Forelimb muscle (tissue), 1 donor: Measurements from ENCODE around the gene NR2F1. TPM values are rescaled to one million over a fixed set of nuclear protein-coding genes. Genes with fewer than 3 reads are reported as not detected.

Experiments
- DNase-seq: peaks from one replicate; pipeline ENCODE4 v3.0.0-alpha.2; 2013; ENCODE audit warnings: low read depth
- polyA plus RNA-seq: library from polyadenylated mRNA; unstranded; fragments of 120-200 nt; gene quantifications from one replicate; pipeline ENCODE4 v1.2.1, GENCODE V29; 2013; ENCODE audit not compliant: insufficient read length

The NR2F1 gene
- polyA plus RNA-seq, 1 donor: 5.3 TPM

DNA sequence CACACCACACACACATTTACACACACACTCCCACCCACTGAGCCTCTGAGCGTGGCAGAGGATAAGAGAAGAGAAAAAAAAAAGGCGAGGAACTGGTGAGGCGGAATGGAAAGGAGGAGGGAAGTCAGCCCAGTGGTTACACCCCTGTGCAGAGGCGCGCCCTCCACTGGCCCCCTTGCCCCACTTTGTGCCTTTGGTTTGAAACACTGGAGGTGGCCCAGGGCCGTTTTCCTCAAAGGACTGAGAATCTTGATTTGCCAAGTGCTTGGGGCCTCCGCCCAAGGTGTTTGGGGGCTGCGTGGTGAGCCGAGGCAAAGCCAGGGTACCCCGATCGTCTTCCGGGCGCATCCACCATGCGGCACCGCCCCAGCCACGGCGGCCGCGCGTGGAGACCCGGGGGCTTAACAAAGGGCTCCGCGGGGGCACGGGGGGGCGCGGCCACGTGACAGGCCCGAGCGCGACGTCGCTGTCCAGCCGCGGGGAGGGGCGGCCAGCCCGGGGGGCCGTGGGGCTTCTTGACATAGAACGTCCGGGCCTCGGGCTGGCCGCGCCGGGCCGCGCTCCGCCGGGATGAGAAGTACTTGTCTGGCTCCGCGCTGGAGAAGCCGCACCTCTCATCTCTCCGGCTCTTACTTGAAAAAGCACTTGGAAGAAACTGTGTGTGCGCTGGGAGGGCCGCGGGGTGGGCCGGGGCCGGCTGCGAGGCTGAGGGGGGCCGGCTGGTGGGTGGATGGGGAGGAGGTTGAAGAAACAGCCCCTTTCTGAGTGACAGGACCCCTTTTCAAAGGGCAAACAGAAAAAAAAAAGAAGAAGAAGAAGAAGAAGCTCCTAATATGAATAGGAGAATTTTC, 21.0 kb downstream of the NR2F1 start:
- no peak for DNase-seq

DNA sequence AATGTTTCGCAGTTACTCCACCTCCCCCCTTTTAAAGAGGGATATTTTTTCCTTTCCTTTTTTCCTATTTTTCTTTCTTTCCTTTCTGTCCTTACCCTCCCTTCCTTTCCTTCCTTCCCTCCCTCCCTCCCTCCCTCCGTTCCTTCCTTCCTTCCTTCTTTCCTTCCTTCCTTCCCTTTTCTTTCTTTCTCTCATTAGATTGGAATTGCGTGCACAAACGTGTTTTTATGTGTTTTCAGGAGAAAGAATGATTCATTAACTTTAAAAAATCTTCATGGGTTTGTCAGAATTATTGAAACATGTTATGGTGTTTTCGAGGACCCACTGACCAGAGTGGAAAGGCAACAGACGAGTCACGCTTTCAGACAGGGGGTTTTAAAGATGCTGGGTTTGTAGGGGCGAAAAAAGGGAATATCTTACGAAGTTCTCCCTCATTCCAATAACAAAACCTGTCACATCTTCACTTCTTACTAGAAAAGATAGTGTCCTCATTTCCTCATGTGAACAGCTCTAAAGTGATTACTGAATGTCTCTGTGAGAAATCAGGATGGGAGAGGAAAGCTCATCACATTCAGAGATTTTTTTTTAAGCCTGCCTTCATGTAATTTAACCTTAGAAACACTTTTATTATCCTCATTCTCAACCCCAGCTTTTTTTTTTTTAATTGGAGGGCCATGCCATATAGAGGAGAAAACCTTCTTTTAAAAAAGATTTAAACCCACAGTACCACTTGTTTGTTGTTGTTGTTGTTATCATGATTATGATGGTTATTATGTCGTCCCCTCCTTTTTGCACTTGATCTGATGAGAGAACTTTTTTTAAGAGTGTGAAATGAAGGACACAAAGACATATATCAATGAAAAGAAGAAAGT, 21.9 kb downstream of the NR2F1 start:
- DNase-seq: no peak

DNA sequence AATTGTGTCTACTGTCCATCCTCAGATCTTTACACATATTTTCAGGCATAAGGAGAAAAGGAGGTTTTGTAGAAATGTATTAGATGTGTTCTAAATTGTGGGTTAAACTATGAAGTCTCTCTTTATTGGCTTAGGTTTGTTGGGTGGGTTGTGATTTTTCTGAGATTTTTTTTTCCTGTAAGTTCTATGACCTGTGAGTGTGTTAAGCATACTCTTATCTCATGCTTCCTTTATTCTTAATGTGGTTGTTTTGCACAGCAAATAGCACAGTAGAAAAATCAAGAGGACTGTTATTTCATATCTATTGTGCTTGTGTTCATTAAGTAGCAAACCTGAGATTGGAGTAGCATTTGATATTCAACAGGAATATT, 23.3 kb downstream of the NR2F1 start:
- DNase-seq: no peak

DNA sequence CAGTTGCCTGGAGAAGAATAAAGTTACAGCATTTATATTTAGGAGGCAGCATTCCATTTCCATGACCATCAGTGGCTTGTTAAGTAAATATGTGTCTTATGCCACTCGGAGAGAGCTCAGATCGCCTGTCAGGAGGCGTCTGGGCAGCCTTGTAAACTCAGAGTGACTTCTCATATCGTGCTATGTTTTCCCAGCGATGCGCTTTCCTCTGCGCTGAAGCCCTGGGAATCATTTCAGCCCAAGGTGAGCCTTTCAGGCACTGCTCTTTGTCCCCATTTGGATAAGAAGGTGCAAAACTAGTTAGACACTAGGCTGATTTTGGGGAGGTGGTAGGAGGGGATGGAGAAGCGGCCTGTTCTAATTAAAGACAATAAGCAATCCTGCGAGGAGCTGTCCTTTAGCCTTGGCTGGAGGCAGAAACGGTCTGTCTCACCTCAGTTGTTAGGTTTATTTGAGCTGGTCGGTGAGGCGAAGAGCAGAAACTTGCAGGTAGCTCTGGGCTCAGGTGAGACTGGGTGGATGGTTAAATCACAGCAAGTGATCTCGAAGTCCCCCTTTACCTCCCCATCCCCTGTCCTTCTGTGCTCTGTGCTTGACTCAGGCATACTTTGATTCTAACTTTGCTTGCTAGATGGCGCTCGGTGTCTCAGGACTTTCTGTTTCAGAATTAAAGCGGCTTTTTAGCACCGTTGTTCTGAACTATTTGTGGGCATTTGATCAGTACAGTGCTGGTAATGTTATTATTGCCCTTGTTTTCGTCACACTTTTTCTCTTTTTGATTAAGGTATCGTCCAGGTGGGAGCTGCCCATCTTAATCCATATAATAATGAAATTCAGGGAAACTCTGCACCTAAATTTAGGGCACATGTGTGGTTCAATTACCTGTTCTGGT, 24.6 kb downstream of the NR2F1 start:
- no peak for DNase-seq

DNA sequence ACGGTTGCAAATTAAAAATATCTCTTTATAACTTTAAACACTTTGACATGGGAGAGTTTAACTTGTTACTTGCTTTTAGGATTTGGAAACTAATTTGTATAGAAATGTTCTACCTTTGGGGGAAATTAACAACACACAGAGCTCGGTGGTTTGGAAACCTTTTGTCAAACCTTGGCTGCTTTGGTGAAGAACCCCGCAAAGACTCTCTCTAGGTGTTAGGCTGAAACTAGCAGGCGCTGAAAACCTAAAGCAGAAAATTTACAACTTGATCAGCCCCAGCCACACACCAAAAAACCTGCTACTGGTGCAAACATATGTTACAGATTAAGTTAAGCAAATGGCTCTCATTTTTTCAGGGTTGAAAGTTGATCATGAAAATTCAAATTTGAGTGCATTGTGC, 25.8 kb downstream of the NR2F1 start:
- no peak for DNase-seq

DNA sequence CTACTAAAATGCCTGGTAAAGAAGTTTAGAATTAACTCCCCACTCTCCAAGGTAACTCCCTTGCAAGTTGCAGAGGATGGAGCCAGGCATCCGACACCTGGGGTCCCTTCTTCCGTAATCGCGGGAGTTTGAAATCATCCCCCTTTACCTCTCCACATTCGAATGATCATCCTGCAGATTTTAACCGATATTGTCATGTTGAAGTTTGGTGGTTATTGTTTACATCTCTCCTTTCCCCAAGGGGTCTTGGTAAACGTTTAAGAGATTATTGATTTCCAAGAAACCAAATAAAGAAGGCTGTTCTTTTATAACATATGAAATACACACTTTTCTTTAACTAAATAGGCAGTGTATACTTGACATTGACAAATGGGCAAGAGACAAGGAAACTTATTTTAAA, 26.7 kb downstream of the NR2F1 start:
- DNase-seq: no peak

DNA sequence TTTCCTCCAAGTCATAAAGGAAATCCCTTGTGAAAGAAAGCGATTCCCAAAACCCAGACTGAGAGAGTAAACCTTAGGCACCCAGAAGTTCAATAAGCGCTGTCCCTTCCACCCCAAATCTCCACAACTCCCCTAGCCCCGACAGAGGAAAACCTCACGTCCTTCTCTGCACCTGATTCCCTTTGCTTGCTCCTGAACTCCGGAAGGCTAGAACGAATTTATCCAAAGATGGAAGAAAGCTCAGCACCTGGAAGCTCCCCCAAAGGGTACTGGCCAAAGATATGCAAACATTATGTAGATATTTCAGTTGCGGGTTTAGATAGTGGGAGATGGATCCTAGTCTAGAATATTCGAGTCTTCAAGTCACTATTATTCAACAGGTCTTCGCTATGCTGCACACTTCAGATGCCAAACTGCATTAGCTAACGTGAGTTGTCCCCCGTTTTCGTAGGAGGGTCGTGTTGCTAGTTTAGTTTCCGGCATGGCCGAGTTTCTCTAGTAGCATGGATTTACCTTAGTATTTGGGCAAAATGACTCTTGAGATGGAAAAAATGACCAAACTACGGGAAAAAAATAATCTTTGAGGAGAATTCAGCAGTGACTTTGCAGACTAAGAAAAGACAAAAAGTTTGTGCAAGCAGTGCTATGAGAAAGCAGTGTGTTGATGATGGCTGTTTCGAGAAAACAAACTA, 27.7 kb downstream of the NR2F1 start:
- no peak for DNase-seq

DNA sequence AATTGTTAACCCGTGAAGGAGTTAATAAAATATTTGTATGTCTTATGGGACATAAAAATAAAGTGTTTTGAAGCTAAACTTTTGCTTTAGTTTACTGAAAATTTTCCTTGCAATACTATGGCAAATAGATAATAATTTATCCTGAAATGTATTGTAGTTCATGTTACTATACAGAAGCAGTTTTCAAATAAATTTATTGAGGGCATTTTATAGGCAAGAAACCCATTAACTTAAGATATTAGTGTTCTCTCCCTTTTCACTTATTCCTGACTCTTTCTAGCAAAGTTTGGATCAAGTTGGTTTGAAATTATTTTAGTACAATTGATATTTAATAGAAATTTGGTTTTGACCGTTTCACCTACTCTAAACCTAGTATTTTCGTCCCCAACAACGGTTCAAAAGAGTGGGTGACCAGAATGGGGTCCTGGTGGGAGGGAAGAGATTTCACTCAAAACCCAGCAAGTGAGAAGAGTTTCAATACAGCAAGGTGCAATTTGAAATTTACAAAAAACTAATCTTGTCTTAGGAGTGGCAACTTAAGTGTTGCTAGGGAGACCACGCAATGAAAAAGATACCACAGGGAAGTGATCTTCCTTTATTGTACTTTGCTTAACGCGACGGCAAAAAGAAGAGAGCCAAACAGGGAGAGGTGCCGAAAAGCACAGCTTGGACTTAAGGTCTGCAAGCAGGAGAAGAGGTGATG, 28.4 kb downstream of the NR2F1 start:
- DNase-seq: no peak

DNA sequence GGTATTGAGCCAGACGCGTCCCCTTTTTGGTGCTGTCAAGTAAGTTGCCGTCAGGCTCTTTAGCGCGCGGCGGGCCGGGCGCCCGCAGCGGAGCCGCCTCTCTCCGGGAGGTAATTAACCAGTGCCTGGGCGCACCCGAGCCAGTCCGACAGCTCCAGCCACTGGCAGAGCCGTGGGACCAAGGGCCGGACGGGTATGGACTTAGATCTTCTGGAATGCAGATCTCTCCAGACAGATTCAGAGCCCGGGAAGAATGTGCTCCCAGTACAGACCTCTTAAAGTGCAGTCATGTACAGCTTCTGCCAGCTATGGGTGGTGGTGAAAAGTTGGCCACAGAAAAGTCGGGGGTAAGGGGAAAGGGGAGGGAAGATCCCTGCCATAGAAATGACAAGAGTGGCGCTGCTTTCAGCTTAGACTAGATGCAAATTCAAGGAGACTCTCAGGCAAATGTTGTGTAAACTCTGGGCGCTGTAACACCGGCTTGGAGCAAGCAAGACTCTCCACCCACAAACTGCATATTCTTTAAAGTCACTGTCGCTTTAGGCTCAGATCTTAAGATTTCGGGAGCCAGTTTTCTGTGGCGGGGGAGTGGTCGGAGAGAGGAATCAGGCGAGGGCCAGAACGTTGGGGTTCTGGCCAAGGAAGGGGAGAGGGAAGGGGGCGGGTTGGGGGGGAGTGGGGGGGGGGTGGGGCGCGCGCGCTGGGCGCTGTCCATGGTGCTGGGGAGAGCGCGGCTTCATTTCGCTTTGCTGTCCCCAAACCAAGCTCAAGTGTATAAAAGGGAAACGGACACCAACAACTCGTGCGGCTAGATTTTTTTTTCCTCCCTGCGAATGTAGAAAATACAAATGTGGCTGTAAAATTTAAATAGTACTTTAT, 29.2 kb downstream of the NR2F1 start:
- no peak for DNase-seq

DNA sequence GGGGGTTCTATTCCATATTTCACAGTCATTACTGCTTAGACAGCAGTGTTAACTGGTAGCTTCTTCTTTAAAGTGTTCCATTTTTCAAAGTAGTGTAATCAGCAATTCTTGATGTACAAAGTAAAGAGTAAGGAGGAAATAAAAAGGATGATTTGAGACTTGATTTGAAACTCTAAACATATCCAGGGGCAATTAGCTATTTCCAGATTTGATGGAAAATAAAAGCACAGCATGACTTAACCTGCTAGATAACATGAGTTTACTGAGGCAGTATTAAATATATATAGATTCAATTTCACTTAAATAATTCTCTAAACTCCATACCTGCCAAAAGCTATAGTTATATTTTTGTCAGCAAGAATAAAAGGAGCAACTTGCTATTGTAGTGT, 29.8 kb downstream of the NR2F1 start:
- no peak for DNase-seq

DNA sequence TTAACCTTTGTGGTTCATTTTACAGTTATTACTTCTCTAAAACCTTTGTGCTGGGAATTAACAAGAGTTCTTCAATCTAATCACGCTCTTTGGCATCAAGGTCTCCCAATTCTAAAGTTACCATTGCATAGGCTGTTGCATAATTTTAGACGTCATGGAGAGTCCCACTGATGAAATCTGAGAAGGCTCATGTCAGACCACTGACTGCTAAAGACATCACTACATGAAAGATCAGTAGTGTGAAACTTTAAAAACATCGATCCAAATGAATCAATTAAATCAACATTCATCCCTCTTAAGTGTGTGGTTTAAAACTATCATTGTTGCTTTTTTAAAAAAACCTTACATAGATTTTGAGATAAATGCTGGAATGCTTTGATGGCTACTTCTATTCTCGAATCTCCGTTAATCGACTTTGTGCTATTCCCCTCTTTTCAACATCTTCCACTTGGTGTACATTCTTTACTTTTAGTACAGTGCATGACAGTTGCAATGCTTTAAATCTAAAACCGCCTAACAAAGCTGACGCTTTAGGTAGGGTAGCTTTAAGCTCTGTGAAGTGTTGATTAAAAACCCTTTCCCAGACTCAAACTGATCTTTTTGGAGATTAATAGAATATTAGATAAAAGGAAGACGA, 33.6 kb downstream of the NR2F1 start:
- DNase-seq: no peak

DNA sequence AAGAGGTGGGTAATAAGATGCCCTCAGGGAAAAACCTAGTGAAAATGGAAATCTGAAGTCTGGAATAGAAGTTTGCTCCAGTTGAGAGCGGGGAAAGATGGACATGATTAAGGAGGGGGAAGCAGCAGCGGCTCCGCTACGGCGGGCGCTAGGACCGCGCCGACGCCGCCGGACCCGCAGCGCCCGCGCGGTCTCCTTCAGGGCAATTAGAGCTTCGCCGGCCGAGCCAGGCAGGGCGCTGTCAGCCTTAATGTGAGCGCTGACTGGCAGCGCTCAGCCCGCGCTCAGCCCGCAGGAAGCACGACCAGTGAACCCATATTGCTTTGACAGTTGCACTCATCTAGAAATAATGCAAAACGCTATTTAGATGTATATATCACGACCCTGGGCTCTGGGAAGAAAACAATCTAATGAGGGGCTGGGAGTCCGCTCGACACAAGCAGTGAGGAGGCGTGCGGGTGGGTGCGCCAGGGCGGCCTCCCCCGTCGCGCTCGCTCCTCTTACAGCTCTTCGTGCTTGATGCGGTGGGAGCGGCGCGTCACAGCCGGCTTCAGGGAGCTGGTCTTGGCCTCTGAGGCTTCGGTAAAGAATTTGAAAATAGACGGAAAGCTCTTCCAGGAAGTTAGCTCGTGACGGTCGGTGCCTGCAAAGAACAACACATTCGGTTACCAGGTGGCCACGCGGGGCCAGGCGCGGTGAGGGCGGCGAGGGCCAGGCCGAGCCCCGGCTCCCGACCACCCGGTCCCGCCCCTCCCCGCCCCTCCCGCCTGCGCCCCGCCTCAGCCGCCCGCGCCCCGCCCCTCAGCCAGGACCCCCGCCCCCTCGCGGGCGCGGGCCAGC, 37.7 kb downstream of the NR2F1 start:
- DNase-seq: no peak

DNA sequence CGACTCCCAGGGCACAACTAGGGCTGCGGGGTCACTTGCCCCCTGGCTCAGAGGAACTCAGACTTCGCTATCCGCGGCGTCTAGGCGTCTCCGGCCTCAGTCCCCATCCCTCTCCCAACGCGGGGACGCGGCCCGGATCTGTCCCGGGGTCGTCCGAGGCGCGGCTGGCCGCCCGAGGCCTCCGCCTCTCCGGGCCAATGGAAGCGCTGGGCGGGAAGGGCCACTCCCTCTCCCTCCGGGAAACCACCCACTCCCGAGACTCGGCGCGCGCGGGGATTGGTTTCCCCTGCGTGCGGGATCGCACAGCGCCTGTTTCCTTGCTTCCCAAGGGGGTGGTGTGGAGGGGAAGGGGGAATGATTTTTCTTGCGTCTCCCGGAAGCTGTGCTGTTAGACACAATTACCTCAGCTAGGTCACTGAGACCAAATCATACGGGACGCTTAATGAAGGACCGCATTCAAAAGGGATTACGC, 38.3 kb downstream of the NR2F1 start:
- no peak for DNase-seq

DNA sequence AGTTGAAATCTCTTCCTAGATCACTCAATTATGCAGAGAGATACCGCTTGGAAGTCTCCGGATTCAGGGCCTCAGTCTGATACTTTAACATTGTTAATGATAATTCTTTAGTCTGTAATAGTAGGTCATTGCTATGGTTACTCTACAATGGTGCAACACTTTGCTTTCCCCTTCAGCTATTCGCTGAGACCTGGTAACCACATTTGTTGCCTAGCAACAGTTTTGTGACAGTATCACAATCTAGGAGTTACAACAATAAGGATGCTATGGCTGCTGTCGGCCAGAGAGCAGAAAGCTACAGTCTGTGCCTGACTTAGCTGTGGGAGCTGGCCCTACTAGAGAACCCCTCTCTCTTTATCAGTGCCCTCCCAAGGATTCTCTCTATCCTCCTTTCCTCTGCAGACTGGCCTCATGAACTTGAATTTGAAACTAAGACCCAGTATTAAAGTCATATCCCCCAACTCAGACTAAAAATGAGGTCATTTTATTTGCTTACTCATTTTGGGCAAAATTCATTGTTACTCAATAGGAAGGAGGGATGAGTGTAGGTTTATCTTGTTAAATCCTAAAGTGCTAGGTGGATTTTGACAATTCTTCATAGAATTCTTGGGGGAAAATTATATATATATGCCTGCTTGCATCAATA, 39.3 kb downstream of the NR2F1 start:
- no peak for DNase-seq

DNA sequence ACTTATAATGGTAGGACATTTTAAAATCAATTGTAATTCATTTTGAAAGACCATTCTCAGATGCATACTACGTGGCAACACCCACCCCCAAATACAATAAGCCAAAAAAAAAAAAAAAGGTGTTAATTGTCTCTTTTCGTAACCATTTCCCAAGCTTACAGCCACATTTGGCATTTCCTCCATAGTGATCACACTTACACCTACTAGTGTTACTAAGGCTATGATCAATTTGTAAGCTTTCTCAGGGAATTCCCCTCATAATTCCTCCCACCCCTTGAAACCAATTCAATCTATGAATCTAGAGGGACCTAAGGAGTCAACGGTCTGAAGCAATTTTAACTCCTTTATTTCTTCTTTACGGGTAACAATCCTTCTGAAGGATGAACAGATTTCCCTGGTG, 40.1 kb downstream of the NR2F1 start:
- no peak for DNase-seq

DNA sequence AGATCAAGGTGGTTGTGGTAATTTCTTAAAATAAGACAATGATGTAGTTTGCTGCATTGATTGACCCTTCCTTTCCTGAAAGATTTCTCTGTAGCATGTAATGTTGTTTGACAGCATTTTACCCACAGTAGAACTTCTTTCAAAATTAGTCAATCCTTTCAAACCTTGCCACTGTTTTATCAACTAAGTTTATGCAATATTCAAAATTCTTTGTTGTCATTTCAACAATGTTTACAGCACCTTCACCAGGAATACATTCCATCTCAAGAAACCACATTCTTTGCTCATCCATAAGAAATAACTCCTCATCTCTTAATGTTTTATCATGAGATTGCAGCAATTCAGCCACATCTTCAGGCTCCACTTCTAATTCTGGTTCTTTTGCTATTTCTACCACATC, 43.8 kb downstream of the NR2F1 start:
- no peak for DNase-seq

DNA sequence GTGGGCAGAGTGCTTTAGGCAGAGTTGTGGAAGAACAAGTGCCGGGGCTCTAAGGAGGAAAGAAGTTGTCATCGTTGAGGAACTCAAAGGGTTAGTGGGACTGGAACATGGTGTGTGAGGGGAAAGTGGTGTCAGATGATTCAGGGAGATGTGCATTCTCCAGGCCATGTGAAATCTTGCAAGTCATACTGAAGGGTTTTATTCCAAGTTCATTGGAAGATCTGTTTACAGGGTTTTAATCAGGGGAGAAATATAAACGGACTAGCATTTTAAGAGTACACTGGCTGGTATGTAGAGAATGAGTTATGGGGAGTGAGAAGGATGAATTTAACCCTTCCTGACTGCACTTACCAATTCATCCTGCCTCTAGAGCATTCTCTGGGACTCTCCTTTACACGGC, 49.3 kb downstream of the NR2F1 start:
- DNase-seq: no peak

DNA sequence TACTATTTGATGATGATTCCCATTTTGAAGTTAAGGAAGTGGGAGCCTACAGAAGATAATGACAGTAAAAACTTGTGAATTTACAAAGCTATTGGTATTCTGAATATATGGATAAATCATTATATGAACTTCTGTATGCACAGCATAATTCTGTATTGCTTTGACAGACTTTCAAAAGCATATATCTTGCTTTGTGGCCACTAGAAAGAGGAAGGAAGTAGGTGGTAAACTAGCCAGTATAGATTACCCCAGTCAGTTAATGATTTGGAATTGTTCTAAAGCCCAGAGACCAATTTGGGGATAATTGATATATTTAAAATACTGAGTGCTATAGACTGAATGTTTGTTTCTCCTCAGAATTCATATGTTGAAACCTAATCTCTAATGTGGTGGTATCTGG, 53.0 kb downstream of the NR2F1 start:
- no peak for DNase-seq
